ENCODE measurements around the gene SYNE1.

DNA sequence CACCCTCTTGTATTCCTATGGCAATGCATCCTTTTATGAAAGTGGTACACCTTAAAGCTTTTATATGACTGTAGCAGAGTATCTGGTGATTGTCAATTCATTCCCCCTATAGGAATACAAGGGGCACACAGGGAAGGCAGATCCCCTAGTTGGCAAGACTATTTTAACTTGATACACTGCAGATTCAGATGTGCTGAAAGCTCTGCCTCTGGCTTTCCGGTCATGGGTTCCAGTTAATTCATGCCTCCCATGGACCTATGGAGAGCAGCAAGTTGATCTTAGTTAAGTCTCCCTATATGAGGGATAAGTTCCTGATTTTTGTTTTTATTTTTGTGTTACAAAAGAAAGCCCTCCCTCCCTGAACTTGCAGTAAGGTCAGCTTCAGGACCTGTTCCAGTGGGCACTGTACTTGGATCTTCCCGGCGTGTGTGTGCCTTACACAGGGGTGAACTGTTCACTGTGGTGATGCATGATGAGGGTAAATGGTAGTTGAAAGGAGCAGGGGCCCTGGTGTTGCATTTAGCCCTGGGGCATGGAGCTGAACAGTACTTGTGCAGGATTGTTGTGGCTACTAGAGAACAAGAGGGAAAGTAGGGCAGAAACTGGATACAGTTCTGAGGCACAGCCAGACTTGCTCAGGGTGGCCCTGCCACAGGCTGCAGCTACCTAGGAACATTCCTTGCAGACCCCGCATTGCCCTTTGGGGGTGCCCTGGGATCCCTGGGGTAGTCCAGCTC, 537.5 kb downstream of the SYNE1 start:
- TF ChIP-seq, protein P1, sequence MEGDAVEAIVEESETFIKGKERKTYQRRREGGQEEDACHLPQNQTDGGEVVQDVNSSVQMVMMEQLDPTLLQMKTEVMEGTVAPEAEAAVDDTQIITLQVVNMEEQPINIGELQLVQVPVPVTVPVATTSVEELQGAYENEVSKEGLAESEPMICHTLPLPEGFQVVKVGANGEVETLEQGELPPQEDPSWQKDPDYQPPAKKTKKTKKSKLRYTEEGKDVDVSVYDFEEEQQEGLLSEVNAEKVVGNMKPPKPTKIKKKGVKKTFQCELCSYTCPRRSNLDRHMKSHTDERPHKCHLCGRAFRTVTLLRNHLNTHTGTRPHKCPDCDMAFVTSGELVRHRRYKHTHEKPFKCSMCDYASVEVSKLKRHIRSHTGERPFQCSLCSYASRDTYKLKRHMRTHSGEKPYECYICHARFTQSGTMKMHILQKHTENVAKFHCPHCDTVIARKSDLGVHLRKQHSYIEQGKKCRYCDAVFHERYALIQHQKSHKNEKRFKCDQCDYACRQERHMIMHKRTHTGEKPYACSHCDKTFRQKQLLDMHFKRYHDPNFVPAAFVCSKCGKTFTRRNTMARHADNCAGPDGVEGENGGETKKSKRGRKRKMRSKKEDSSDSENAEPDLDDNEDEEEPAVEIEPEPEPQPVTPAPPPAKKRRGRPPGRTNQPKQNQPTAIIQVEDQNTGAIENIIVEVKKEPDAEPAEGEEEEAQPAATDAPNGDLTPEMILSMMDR (conservative IDR thresholded peaks at IDR 0.05; ENCODE audit: low read length): no peak
- TF ChIP-seq EZH2phosphoT487 (IDR thresholded peaks at IDR 0.05; ENCODE audit: borderline replicate concordance, low read depth, low read length): no peak

Data from OCI-LY7 (cell line).